BLaER1 treated with 17β-estradiol and CSF1 and Interleukin-3, amounts not matched to agents 10 nM and 100 nM (cell line): ENCODE results near the gene AKR1C8.

Experiments used
- H3K27ac ChIP-seq, 11 experiments: shearing (Covaris generic); formaldehyde crosslinking; 2 replicates each; pipeline ENCODE4 v1.8.1; 2022
- H3K27me3 ChIP-seq, 11 experiments: shearing (Covaris generic); formaldehyde crosslinking; 2 replicates each; pipeline ENCODE4 v1.8.1; 2022
- H3K36me3 ChIP-seq, 11 experiments: shearing (Covaris generic); formaldehyde crosslinking; 2 replicates each; pipeline ENCODE4 v1.8.1; 2022
- H3K4me1 ChIP-seq, 10 experiments: shearing (Covaris generic); formaldehyde crosslinking; 2 replicates each; pipeline ENCODE4 v1.8.1; 2022
- H3K4me2 ChIP-seq, 11 experiments: shearing (Covaris generic); formaldehyde crosslinking; 2 replicates each; pipeline ENCODE4 v1.8.1; 2022
- H3K4me3 ChIP-seq, 10 experiments: shearing (Covaris generic); formaldehyde crosslinking; 2 replicates each; pipeline ENCODE4 v1.8.1; 2022
- H3K9ac ChIP-seq, 11 experiments: shearing (Covaris generic); formaldehyde crosslinking; 2 replicates each; pipeline ENCODE4 v1.8.1; 2022
- H3K9me3 ChIP-seq, 11 experiments: shearing (Covaris generic); formaldehyde crosslinking; replicated peaks in 1 of 11; 2 replicates each; pipeline ENCODE4 v1.8.1; 2022
- H4K20me1 ChIP-seq, 11 experiments: shearing (Covaris generic); formaldehyde crosslinking; 2 replicates each; pipeline ENCODE4 v1.8.1; 2022
- Cebpa-rat ChIP-seq, 11 experiments: shearing (Covaris generic); IDR thresholded peaks; 2 replicates each; pipeline ENCODE4 v1.8.1; 2022

Gene AKR1C8

GRCh38 chr10:5168897-5169420 is 16.0 kb downstream of the AKR1C8 start:
- TF ChIP-seq Cebpa-rat (IDR thresholded peaks at IDR 0.05): no peak
- Histone ChIP-seq H3K4me3 (no peak overlapping the region), H3K9me3 (peaks cover 44 to 62% (median 53%) of the 10 kb centered on the region in 11 experiments), H3K9ac (no peak overlapping the region), H3K27ac (no peak overlapping the region), H3K4me1 (no peaks in the 10 kb centered on the region), H4K20me1 (no peaks in the 10 kb centered on the region), H3K4me2 (no peak overlapping the region), H3K27me3 (no peaks in the 10 kb centered on the region), H3K36me3 (peaks cover 0 to 10% (median 0%) of the 10 kb centered on the region in 11 experiments; a peak in 1 of 22 replicates)

- H3K4me3 ChIP-seq: no peak overlapping the region
- no peak overlapping the region for H3K9ac ChIP-seq
- no peaks in the 10 kb centered on the region for H3K27me3 ChIP-seq
- no peak overlapping the region for H3K4me2 ChIP-seq
- H3K27ac ChIP-seq: no peak overlapping the region
- peaks cover 0 to 10% (median 0%) of the 10 kb centered on the region in 11 experiments; a peak in 3 of 22 replicates for H3K36me3 ChIP-seq
- no peaks in the 10 kb centered on the region for H3K4me1 ChIP-seq
- H4K20me1 ChIP-seq: no peaks in the 10 kb centered on the region
- TF ChIP-seq Cebpa-rat (IDR thresholded peaks at IDR 0.05): no peak
- peaks cover 75 to 94% (median 85%) of the 10 kb centered on the region in 11 experiments for H3K9me3 ChIP-seq
Observed at GRCh38 chr10:5165738-5166137, 19.2 kb downstream of the AKR1C8 start.

GRCh38 chr10:5163487-5163886 is 21.5 kb downstream of the AKR1C8 start:
- TF ChIP-seq Cebpa-rat (IDR thresholded peaks at IDR 0.05): no peak
- Histone ChIP-seq H3K27ac (no peak overlapping the region), H4K20me1 (no peaks in the 10 kb centered on the region), H3K9me3 (peaks cover 75 to 100% (median 94%) of the 10 kb centered on the region in 11 experiments), H3K4me3 (no peak overlapping the region), H3K4me2 (no peak overlapping the region), H3K36me3 (peaks cover 0 to 10% (median 0%) of the 10 kb centered on the region in 11 experiments; a peak in 3 of 22 replicates), H3K27me3 (no peaks in the 10 kb centered on the region), H3K9ac (no peak overlapping the region), H3K4me1 (peaks cover 0 to 8% (median 0%) of the 10 kb centered on the region in 10 experiments; a peak in 3 of 20 replicates)

GRCh38 chr10:5159126-5159525 is 25.8 kb downstream of the AKR1C8 start:
- no peak overlapping the region for H3K9ac ChIP-seq
- H3K4me1 ChIP-seq: peaks cover 0 to 8% (median 0%) of the 10 kb centered on the region in 10 experiments; a peak in 3 of 20 replicates
- peak overlapping the region in 2 of 11 experiments; percentile 24 to 34; a peak in 2 of 22 replicates for H3K27ac ChIP-seq
- H3K4me3 ChIP-seq: no peak overlapping the region
- no peaks in the 10 kb centered on the region for H4K20me1 ChIP-seq
- peaks cover 0 to 6% (median 0%) of the 10 kb centered on the region in 11 experiments; a peak in 2 of 22 replicates for H3K36me3 ChIP-seq
- peaks cover 34 to 68% (median 51%) of the 10 kb centered on the region in 11 experiments for H3K9me3 ChIP-seq
- peak overlapping the region in 3 of 11 experiments; percentile 8 to 40 (median 39); a peak in 4 of 22 replicates for H3K4me2 ChIP-seq
- TF ChIP-seq Cebpa-rat (IDR thresholded peaks at IDR 0.05): no peak
- no peaks in the 10 kb centered on the region for H3K27me3 ChIP-seq

- Histone ChIP-seq H3K4me2 (no peak overlapping the region), H3K4me3 (no peak overlapping the region), H3K4me1 (peaks cover 0 to 8% (median 0%) of the 10 kb centered on the region in 10 experiments; a peak in 3 of 20 replicates), H3K27me3 (no peaks in the 10 kb centered on the region), H3K27ac (no peak overlapping the region), H3K36me3 (peaks cover 0 to 6% (median 0%) of the 10 kb centered on the region in 11 experiments; a peak in 2 of 22 replicates), H3K9ac (no peak overlapping the region), H4K20me1 (no peaks in the 10 kb centered on the region), H3K9me3 (peaks cover 18 to 52% (median 36%) of the 10 kb centered on the region in 11 experiments)
- TF ChIP-seq Cebpa-rat (IDR thresholded peaks at IDR 0.05): no peak
Observed at GRCh38 chr10:5157501-5157900, 27.4 kb downstream of the AKR1C8 start.

- H3K36me3 ChIP-seq: no peaks in the 10 kb centered on the region
- no peak overlapping the region for H3K9ac ChIP-seq
- H3K9me3 ChIP-seq: peaks cover 6 to 50% (median 24%) of the 10 kb centered on the region in 11 experiments; a peak in 21 of 22 replicates
- no peaks in the 10 kb centered on the region for H3K27me3 ChIP-seq
- H4K20me1 ChIP-seq: no peaks in the 10 kb centered on the region
- H3K4me3 ChIP-seq: no peak overlapping the region
- H3K27ac ChIP-seq: no peak overlapping the region
- TF ChIP-seq Cebpa-rat (IDR thresholded peaks at IDR 0.05): no peak
- H3K4me1 ChIP-seq: peaks cover 0 to 8% (median 0%) of the 10 kb centered on the region in 10 experiments; a peak in 3 of 20 replicates
- no peak overlapping the region for H3K4me2 ChIP-seq
Observed at GRCh38 chr10:5155951-5156350, 29.0 kb downstream of the AKR1C8 start.

GRCh38 chr10:5151076-5151475 is 33.9 kb downstream of the AKR1C8 start:
- H3K27ac ChIP-seq: no peak overlapping the region
- peaks cover 5 to 30% (median 17%) of the 10 kb centered on the region in 11 experiments; a peak in 15 of 22 replicates for H3K9me3 ChIP-seq
- no peaks in the 10 kb centered on the region for H3K4me1 ChIP-seq
- H4K20me1 ChIP-seq: no peaks in the 10 kb centered on the region
- no peak overlapping the region for H3K9ac ChIP-seq
- H3K4me3 ChIP-seq: no peak overlapping the region
- no peak overlapping the region for H3K4me2 ChIP-seq
- TF ChIP-seq Cebpa-rat (IDR thresholded peaks at IDR 0.05): no peak
- no peaks in the 10 kb centered on the region for H3K27me3 ChIP-seq
- H3K36me3 ChIP-seq: no peaks in the 10 kb centered on the region

GRCh38 chr10:5148678-5149032 is 36.3 kb downstream of the AKR1C8 start:
- no peak overlapping the region for H3K4me2 ChIP-seq

GRCh38 chr10:5147981-5148677 is 36.8 kb downstream of the AKR1C8 start:
- Histone ChIP-seq H3K27me3 (no peaks in the 10 kb centered on the region), H3K36me3 (no peaks in the 10 kb centered on the region), H3K4me1 (no peaks in the 10 kb centered on the region), H3K27ac (no peak overlapping the region), H3K9me3 (peaks cover 5 to 30% (median 17%) of the 10 kb centered on the region in 11 experiments; a peak in 15 of 22 replicates), H3K9ac (no peak overlapping the region), H3K4me2 (no peak overlapping the region), H3K4me3 (no peak overlapping the region), H4K20me1 (no peaks in the 10 kb centered on the region)
- no peak for TF ChIP-seq Cebpa-rat (IDR thresholded peaks at IDR 0.05)

More at GRCh38 chr10:5148678-5149032, 36.3 kb downstream of the AKR1C8 start:
- no peaks in the 10 kb centered on the region for H4K20me1 ChIP-seq
- H3K9ac ChIP-seq: no peak overlapping the region
- H3K27ac ChIP-seq: no peak overlapping the region
- no peaks in the 10 kb centered on the region for H3K36me3 ChIP-seq
- peaks cover 5 to 30% (median 17%) of the 10 kb centered on the region in 11 experiments; a peak in 15 of 22 replicates for H3K9me3 ChIP-seq
- no peak for TF ChIP-seq Cebpa-rat (IDR thresholded peaks at IDR 0.05)
- H3K4me1 ChIP-seq: no peaks in the 10 kb centered on the region
- H3K27me3 ChIP-seq: no peaks in the 10 kb centered on the region
- no peak overlapping the region for H3K4me3 ChIP-seq
